K562 (cell line): Measurements from ENCODE around the gene USP10. TPM values are rescaled to one million over a fixed set of nuclear protein-coding genes. Genes with fewer than 3 reads are reported as not detected.

Experiments
- FUS ChIP-seq: fragments of 200-400 bp; formaldehyde crosslinking; optimal IDR thresholded peaks from 2 replicates; pipeline ENCODE3; 2017; ENCODE audit warnings: low read depth, low read length
- HCFC1 ChIP-seq: IDR thresholded peaks from 2 replicates; pipeline ENCODE4 v1.6.1; 2012; ENCODE audit warnings: low read depth, low read length, improper control_type of control experiment
- HMG20B ChIP-seq: fragments of 250-450 bp; sonication (Bioruptor Pico); IDR thresholded peaks from 2 replicates; pipeline ENCODE4 v1.5.0; 2021; ENCODE audit warnings: mild to moderate bottlenecking
- TFE3 ChIP-seq: fragments of 450-650 bp; formaldehyde crosslinking; IDR thresholded peaks from 2 replicates; pipeline ENCODE4 v1.4.0; 2020; ENCODE audit warnings: mild to moderate bottlenecking, mixed read lengths
- ZNF354B ChIP-seq: fragments of 250-450 bp; sonication (Bioruptor Pico); IDR thresholded peaks from 2 replicates; pipeline ENCODE4 v1.4.0; 2020
- ZNF518B ChIP-seq: fragments of 250-450 bp; sonication (Bioruptor Pico); IDR thresholded peaks from 2 replicates; pipeline ENCODE4 v1.5.0; 2021; ENCODE audit warnings: mild to moderate bottlenecking, moderate library complexity
- polyA plus RNA-seq, 8 experiments: library from polyadenylated mRNA; depleted of rRNA in 4 of 8; stranded (reverse) in 5 of 8; unstranded in 3 of 8; fragments of >200 nt; fragmentation: Nextera tagmentation in 2 of 8; fragmentation: Illumina TruSeq in 1 of 8; extraction: Ambion mirVana in 2 of 8; extraction: Trizol in 1 of 8; gene quantifications; 2 replicates each; pipeline versions ENCODE4 v1.2.1 to v1.2.3, GENCODE V29; 2011 to 2014; ENCODE audit warnings: inconsistent platforms in 1 of 8, missing spikeins in 1 of 8
- total RNA-seq, 7 experiments: library from RNA; depleted of rRNA in 6 of 7; stranded (reverse); fragments of >200 nt in 6 of 7; fragmentation: Illumina TruSeq in 2 of 7; extraction: Trizol in 2 of 7; gene quantifications; 2 replicates each; pipeline versions ENCODE4 v1.2.1 to v1.2.3, GENCODE V29; 2011 to 2021; ENCODE audit warnings: low replicate concordance in 1 of 7
- TF ChIP-seq, protein P1 (sequence below), 2 experiments: fragments of 450-650 bp in 1 of 2; IDR thresholded peaks; 2 replicates each; pipeline ENCODE4 v1.6.1; 2011 to 2017; ENCODE audit warnings: low read depth in 2 of 2, antibody characterized with exemption in 1 of 2, borderline replicate concordance in 1 of 2, low read length in 1 of 2, mild to moderate bottlenecking in 1 of 2, mixed read lengths in 1 of 2; ENCODE audit not compliant: control insufficient read depth in 1 of 2

The USP10 gene
- total and polyA plus RNA-seq, 9 of the 15 experiments (the other 6 are each of a cell fraction or from before 2014, with no cell fraction given), result 61.7 to 197 (median 116) TPM

- TF ChIP-seq ZNF518B (CRISPR knock-in tag) (no peak), ZNF354B (no peak), HMG20B (no peak), HCFC1 (no peak), TFE3 (CRISPR knock-in tag) (no peak), FUS (peak; percentile 80)
- TF ChIP-seq, protein P1, sequence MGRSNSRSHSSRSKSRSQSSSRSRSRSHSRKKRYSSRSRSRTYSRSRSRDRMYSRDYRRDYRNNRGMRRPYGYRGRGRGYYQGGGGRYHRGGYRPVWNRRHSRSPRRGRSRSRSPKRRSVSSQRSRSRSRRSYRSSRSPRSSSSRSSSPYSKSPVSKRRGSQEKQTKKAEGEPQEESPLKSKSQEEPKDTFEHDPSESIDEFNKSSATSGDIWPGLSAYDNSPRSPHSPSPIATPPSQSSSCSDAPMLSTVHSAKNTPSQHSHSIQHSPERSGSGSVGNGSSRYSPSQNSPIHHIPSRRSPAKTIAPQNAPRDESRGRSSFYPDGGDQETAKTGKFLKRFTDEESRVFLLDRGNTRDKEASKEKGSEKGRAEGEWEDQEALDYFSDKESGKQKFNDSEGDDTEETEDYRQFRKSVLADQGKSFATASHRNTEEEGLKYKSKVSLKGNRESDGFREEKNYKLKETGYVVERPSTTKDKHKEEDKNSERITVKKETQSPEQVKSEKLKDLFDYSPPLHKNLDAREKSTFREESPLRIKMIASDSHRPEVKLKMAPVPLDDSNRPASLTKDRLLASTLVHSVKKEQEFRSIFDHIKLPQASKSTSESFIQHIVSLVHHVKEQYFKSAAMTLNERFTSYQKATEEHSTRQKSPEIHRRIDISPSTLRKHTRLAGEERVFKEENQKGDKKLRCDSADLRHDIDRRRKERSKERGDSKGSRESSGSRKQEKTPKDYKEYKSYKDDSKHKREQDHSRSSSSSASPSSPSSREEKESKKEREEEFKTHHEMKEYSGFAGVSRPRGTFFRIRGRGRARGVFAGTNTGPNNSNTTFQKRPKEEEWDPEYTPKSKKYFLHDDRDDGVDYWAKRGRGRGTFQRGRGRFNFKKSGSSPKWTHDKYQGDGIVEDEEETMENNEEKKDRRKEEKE (IDR thresholded peaks at IDR 0.05; ENCODE audit: borderline replicate concordance in 1 of 2, control insufficient read depth in 1 of 2, low read depth in 2 of 2, low read length in 1 of 2), result no peak
Observed at GRCh38 chr16:84699712-84700445, at the start of gene USP10 (continued).
